Measurements from ENCODE around the gene PERCC1.

DNA sequence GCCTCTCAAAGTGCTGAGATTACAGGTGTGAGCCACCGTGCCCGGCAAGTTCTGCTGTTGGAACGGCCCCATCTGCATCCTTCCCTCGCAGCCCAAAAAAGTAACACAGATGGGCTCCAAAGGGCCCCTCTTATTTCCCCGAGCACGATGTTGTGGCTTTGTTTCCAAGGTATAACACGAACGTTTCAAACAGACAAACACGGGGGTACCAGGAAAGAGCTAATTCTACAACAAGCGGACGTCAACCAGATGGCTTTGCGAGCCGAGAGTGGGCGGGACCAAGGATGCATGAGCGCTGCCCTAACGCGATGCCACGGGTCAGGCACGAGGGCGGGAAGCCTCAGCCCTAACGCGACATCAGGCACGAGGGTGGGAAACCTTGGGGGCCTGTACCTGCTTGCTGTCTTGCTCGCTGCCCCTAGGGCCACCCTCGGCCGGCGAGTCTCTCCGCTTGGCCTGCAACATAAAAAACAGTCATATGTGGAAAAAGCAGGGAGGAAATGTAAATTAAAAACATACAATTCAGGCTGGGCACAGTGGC lies 40.6 kb upstream of the PERCC1 start:
- TF ChIP-seq POLR2A (IDR thresholded peaks at IDR 0.05) = no peak
- TF ChIP-seq, protein P1, sequence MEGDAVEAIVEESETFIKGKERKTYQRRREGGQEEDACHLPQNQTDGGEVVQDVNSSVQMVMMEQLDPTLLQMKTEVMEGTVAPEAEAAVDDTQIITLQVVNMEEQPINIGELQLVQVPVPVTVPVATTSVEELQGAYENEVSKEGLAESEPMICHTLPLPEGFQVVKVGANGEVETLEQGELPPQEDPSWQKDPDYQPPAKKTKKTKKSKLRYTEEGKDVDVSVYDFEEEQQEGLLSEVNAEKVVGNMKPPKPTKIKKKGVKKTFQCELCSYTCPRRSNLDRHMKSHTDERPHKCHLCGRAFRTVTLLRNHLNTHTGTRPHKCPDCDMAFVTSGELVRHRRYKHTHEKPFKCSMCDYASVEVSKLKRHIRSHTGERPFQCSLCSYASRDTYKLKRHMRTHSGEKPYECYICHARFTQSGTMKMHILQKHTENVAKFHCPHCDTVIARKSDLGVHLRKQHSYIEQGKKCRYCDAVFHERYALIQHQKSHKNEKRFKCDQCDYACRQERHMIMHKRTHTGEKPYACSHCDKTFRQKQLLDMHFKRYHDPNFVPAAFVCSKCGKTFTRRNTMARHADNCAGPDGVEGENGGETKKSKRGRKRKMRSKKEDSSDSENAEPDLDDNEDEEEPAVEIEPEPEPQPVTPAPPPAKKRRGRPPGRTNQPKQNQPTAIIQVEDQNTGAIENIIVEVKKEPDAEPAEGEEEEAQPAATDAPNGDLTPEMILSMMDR (IDR thresholded peaks at IDR 0.05) = no peak
